Stomach (tissue), 4 donors: Measurements from ENCODE around the gene FOXN3.

Experiments used
- CTCF ChIP-seq, 7 experiments: fragments of 450-650 bp in 4 of 7; fragments of 200-600 bp in 3 of 7; sonication (generic) in 3 of 7; IDR thresholded peaks; one replicate each; pipeline ENCODE4 v1.5.1; 2016 to 2019; ENCODE audit warnings: antibody characterized with exemption in 7 of 7, control low read depth in 2 of 7, mild to moderate bottlenecking in 1 of 7
- EP300 ChIP-seq: sonication (generic); formaldehyde crosslinking; IDR thresholded peaks from one replicate; pipeline ENCODE4 v1.6.1; 2017; ENCODE audit warnings: antibody characterized with exemption
- POLR2A ChIP-seq, 4 donors: fragments of 450-650 bp; IDR thresholded peaks; one replicate each; pipeline ENCODE4 v1.6.1; 2016; ENCODE audit warnings: antibody characterized with exemption in 4 of 4, control low read depth in 2 of 4, mild to moderate bottlenecking in 1 of 4, moderate library complexity in 1 of 4
- POLR2AphosphoS5 ChIP-seq, 3 donors: sonication (generic); formaldehyde crosslinking; IDR thresholded peaks; one replicate each; pipeline ENCODE4 v1.6.1; 2016; ENCODE audit warnings: antibody characterized with exemption in 3 of 3

GRCh38 chr14:89209558-89209957 lies 207.5 kb downstream of the FOXN3 start:
- TF ChIP-seq CTCF (IDR thresholded peaks at IDR 0.05) (no peak), POLR2AphosphoS5 (IDR thresholded peaks at IDR 0.05) (no peak), POLR2A (IDR thresholded peaks at IDR 0.05) (no peak), EP300 (no peak)
